HEK293 (cell line): ENCODE data around the gene EML4.

ENCODE experiments used
- CTCF ChIA-PET: fragments of 350-600 bp; formaldehyde crosslinking; extraction: SDS; loops from one replicate; lab custom pipeline; 2021; ENCODE audit warnings: antibody characterized with exemption; lab: Yijun Ruan, JAX
- POLR2A ChIA-PET: fragments of 300-600 bp; formaldehyde crosslinking; extraction: SDS; loops from one replicate; lab custom pipeline; 2020; ENCODE audit warnings: antibody characterized with exemption, inconsistent platforms; lab: Yijun Ruan, JAX
- H3K27ac ChIP-seq: fragments of 200-500 bp; sonication (Bioruptor generic); 2 replicates; pipeline ENCODE4 v1.5.1; 2014; ENCODE audit warnings: low read depth, low read length, control low read depth, inconsistent platforms; ENCODE audit errors: extremely low read depth
- H3K36me3 ChIP-seq, 2 experiments: fragments of 200-500 bp in 1 of 2; sonication (Bioruptor generic) in 1 of 2; 1 replicate in 1 of 2; 2 replicates in 1 of 2; pipeline ENCODE4 v1.5.1; 2014 to 2017; ENCODE audit warnings: inconsistent platforms in 2 of 2, low read length in 2 of 2; ENCODE audit not compliant: control insufficient read depth in 2 of 2, insufficient read depth in 1 of 2
- H3K4me1 ChIP-seq: fragments of 200-500 bp; sonication (Bioruptor generic); 2 replicates; pipeline ENCODE4 v1.5.1; 2014; ENCODE audit warnings: mild to moderate bottlenecking, low read length, inconsistent platforms; ENCODE audit not compliant: control insufficient read depth, insufficient read depth
- H3K4me3 ChIP-seq: 2 replicates; pipeline ENCODE4 v1.5.1; 2011; ENCODE audit warnings: low read depth, mild to moderate bottlenecking, control low read depth, low read length, moderate library complexity
- H3K9me3 ChIP-seq: fragments of 200-500 bp; sonication (Bioruptor generic); 2 replicates; pipeline ENCODE4 v1.5.1; 2014; ENCODE audit warnings: low read depth, low read length, inconsistent platforms; ENCODE audit not compliant: control insufficient read depth, insufficient read depth
- GLI4 ChIP-seq: fragments of 450-650 bp; formaldehyde crosslinking; IDR thresholded peaks from 2 replicates; pipeline ENCODE4 v1.5.1; 2016; ENCODE audit warnings: missing biosample characterization, missing genetic modification characterization
- MEIS1 ChIP-seq: sonication (generic); formaldehyde crosslinking; IDR thresholded peaks from 2 replicates; pipeline ENCODE4 v1.8.1; 2022; ENCODE audit warnings: missing genetic modification reagents, mild to moderate bottlenecking, borderline replicate concordance
- MZF1 ChIP-seq: fragments of 450-650 bp; formaldehyde crosslinking; IDR thresholded peaks from 2 replicates; pipeline ENCODE4 v1.5.1; 2017; ENCODE audit warnings: missing biosample characterization, missing genetic modification characterization, borderline replicate concordance
- WT1 ChIP-seq: fragments of 450-650 bp; formaldehyde crosslinking; IDR thresholded peaks from 2 replicates; pipeline ENCODE4 v1.5.1; 2016; ENCODE audit warnings: missing biosample characterization, missing genetic modification characterization
- YY1 ChIP-seq: fragments of 450-650 bp; formaldehyde crosslinking; IDR thresholded peaks from 2 replicates; pipeline ENCODE4 v1.5.1; 2018; ENCODE audit warnings: missing biosample characterization, missing genetic modification characterization
- ZEB2 ChIP-seq: fragments of 450-650 bp; formaldehyde crosslinking; IDR thresholded peaks from 2 replicates; pipeline ENCODE4 v1.5.1; 2016; ENCODE audit warnings: missing biosample characterization, missing genetic modification characterization
- ZNF112 ChIP-seq: fragments of 450-650 bp; formaldehyde crosslinking; IDR thresholded peaks from 2 replicates; pipeline ENCODE4 v1.5.0; 2017; ENCODE audit warnings: missing biosample characterization, missing genetic modification characterization
- ZNF433 ChIP-seq: fragments of 450-650 bp; formaldehyde crosslinking; IDR thresholded peaks from 2 replicates; pipeline ENCODE4 v1.5.1; 2016; ENCODE audit warnings: missing biosample characterization, missing genetic modification characterization, low read depth
- ZNF544 ChIP-seq: fragments of 450-650 bp; formaldehyde crosslinking; IDR thresholded peaks from 2 replicates; pipeline ENCODE4 v1.5.0; 2017; ENCODE audit warnings: missing biosample characterization, missing genetic modification characterization
- ZNF548 ChIP-seq: fragments of 450-650 bp; formaldehyde crosslinking; IDR thresholded peaks from 2 replicates; pipeline ENCODE4 v1.5.1; 2016; ENCODE audit warnings: missing biosample characterization, missing genetic modification characterization
- ZNF558 ChIP-seq: fragments of 450-650 bp; formaldehyde crosslinking; IDR thresholded peaks from 2 replicates; pipeline ENCODE4 v1.5.1; 2016; ENCODE audit warnings: missing biosample characterization, missing genetic modification characterization
- ZNF596 ChIP-seq: fragments of 450-650 bp; IDR thresholded peaks from 2 replicates; pipeline ENCODE4 v1.5.0; 2018; ENCODE audit warnings: missing biosample characterization, mild to moderate bottlenecking, missing genetic modification characterization, moderate library complexity
- ZNF600 ChIP-seq: fragments of 450-650 bp; formaldehyde crosslinking; IDR thresholded peaks from 2 replicates; pipeline ENCODE4 v1.5.1; 2016; ENCODE audit warnings: missing biosample characterization, missing genetic modification characterization
- ZNF624 ChIP-seq: fragments of 450-650 bp; formaldehyde crosslinking; IDR thresholded peaks from 2 replicates; pipeline ENCODE4 v1.5.1; 2017; ENCODE audit warnings: missing biosample characterization, missing genetic modification characterization
- ZNF837 ChIP-seq: fragments of 450-650 bp; formaldehyde crosslinking; IDR thresholded peaks from 2 replicates; pipeline ENCODE4 v1.5.1; 2016; ENCODE audit warnings: missing biosample characterization, missing genetic modification characterization
- TF ChIP-seq, protein P1 (sequence below): fragments of 450-650 bp; formaldehyde crosslinking; IDR thresholded peaks from 2 replicates; pipeline ENCODE4 v1.5.1; 2016; ENCODE audit warnings: missing biosample characterization, missing genetic modification characterization
- TF ChIP-seq, protein P2 (sequence below): fragments of 450-650 bp; formaldehyde crosslinking; IDR thresholded peaks from 2 replicates; pipeline ENCODE4 v1.5.1; 2016; ENCODE audit warnings: missing biosample characterization, missing genetic modification characterization, low read depth

Gene EML4

DNA sequence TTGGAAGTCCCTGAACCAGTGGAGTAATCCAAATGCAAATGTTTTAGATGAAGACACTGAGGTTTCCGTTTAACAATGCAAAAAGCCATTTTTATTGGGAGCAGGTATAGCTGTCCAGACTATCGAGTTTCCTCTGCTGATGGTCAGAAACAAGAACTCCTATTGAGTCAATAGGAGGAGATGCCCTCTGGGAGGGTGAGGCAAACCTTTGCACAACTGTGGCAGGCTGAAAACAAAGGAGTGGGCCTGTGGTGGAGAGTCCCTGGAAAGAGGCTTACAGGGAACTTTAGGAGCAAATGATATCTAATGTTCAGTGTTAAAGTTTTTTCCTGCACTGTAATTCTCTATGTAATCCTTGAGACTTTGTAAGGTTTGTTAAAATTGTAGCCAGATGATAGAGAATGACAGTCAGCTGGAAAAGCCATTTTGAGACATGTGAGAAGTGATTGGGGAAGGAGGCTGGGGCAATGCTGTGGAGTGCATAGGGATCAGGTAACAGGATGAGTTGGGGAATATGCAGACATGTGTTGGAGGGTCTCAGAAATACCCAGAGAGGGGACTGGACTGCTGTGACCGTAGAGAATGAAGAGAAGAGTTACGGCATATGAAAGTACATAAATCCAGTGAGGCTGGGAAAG is 15.1 kb upstream of the EML4 start:
- POLR2A ChIA-PET = no interaction called here
- CTCF ChIA-PET = interaction anchor here (1.4 kb wide), 1 partner anchor 9 kb away, joined by 4 read pairs; no protein-coding TSS in a partner anchor
- H3K36me3 ChIP-seq = no peaks in the 10 kb centered on the region
- TF ChIP-seq ZNF596 = peak; percentile 88; the same call in 1 of the 2 replicates
- no peak for TF ChIP-seq ZNF558
- no peak overlapping the region for H3K27ac ChIP-seq
- H3K4me3 ChIP-seq = no peak overlapping the region
- no peaks in the 10 kb centered on the region for H3K9me3 ChIP-seq
- H3K4me1 ChIP-seq = no peaks in the 10 kb centered on the region

DNA sequence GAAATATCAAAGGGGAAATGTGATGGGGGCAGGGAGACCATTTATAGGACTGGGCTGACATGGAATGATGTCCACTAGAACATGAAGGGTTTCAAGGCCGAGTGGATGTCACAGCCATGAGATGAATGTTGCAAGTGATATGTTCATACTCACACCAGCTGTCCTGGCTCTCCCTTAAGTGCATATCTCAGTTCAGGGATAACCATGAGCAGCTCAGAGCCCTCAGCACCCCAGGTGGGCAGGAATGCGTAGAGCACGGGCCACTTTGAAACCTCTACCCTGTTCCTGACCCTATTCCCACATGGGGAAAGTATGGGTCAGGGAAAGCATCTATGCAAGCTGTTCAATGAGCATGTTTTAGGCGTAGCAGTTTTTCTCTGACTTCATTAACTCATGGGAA is 12.4 kb upstream of the EML4 start:
- no peak overlapping the region for H3K27ac ChIP-seq
- CTCF ChIA-PET = interaction anchor here (0.8 to 1.1 kb wide), 3 partner anchors 11 to 61 kb away, joined by 3 to 4 read pairs (median 4); no protein-coding TSS in a partner anchor
- no peaks in the 10 kb centered on the region for H3K4me1 ChIP-seq
- no peak for TF ChIP-seq MZF1 (tag by site-specific recombination)
- TF ChIP-seq, all 188 proteins: peak for 0
- POLR2A ChIA-PET = no interaction called here
- Histone ChIP-seq H3K4me3 (no peak overlapping the region), H3K36me3 (no peaks in the 10 kb centered on the region), H3K9me3 (no peaks in the 10 kb centered on the region; the same call in 1 of the 2 replicates)

DNA sequence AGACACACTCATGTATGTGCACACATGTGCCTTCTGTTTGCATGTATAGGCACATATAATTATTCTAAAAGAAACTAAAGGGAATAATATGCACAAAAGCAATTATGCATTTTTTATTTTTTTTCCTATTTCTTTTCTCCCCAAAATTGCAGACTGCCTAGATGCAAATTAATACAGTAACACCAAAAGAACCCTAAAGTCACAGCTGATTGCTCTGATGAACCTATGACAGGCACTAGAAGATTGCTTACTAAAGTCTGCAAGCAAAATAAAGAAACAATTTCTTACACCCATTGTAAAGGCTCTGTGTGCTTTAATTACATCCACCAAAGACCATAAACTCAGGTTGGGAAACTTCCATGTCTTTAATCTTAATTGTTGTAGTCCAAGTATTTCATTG is 7.7 kb upstream of the EML4 start:
- no peak overlapping the region for H3K4me3 ChIP-seq
- H3K4me1 ChIP-seq = no peaks in the 10 kb centered on the region
- no peak overlapping the region for H3K27ac ChIP-seq
- no peaks in the 10 kb centered on the region; the same call in 1 of the 2 replicates for H3K9me3 ChIP-seq
- TF ChIP-seq, protein P1, sequence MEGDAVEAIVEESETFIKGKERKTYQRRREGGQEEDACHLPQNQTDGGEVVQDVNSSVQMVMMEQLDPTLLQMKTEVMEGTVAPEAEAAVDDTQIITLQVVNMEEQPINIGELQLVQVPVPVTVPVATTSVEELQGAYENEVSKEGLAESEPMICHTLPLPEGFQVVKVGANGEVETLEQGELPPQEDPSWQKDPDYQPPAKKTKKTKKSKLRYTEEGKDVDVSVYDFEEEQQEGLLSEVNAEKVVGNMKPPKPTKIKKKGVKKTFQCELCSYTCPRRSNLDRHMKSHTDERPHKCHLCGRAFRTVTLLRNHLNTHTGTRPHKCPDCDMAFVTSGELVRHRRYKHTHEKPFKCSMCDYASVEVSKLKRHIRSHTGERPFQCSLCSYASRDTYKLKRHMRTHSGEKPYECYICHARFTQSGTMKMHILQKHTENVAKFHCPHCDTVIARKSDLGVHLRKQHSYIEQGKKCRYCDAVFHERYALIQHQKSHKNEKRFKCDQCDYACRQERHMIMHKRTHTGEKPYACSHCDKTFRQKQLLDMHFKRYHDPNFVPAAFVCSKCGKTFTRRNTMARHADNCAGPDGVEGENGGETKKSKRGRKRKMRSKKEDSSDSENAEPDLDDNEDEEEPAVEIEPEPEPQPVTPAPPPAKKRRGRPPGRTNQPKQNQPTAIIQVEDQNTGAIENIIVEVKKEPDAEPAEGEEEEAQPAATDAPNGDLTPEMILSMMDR (tag by site-specific recombination) = no peak
- TF ChIP-seq ZNF624 (tag by site-specific recombination) (no peak), YY1 (no peak), ZEB2 (tag by site-specific recombination) (no peak), GLI4 (tag by site-specific recombination) (no peak), WT1 (tag by site-specific recombination) (no peak), ZNF600 (tag by site-specific recombination) (no peak)
- ChIA-PET POLR2A (interaction anchor here (1.0 kb wide), 1 partner anchor 10 kb away, joined by 4 read pairs; no protein-coding TSS in a partner anchor), CTCF (interaction anchor here (0.7 kb wide), 1 partner anchor 43 kb away, joined by 4 read pairs; no protein-coding TSS in a partner anchor)
- no peaks in the 10 kb centered on the region for H3K36me3 ChIP-seq

DNA sequence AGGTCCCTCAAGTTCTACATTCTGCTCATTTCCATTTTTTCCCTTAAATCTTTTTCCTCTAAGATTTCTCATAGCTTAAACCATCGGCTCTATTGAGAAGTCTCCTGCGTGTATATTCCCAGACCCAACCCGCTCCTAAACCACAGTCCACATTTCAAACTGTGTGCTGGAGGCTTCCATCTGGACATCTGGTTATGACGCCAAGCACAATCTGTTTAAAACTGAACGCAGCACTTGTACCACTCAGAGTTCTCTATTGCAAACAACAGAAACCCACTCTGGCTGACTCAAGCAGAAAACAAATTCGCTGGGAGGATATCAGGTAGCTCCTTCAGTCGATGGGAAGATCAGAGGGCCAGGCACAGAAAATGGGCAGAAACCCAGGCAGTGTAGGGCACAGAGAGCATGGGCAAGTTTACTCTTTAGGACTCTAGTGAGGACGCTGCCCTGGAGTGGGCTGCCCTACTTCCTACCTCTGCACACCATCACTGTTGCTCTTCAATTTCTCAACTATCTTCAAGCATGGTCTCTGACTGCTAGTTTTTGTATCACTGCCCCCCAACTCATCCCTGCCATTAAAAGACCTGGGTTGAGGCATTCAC is 5.6 kb upstream of the EML4 start:
- Histone ChIP-seq H3K9me3 (no peaks in the 10 kb centered on the region; the same call in 1 of the 2 replicates), H3K36me3 (no peaks in the 10 kb centered on the region), H3K4me3 (no peak overlapping the region), H3K27ac (no peak overlapping the region), H3K4me1 (no peaks in the 10 kb centered on the region)
- POLR2A ChIA-PET = interaction anchor here (1.4 kb wide), 1 partner anchor 31 kb away, joined by 3 read pairs; no protein-coding TSS in a partner anchor
- TF ChIP-seq, protein P2, sequence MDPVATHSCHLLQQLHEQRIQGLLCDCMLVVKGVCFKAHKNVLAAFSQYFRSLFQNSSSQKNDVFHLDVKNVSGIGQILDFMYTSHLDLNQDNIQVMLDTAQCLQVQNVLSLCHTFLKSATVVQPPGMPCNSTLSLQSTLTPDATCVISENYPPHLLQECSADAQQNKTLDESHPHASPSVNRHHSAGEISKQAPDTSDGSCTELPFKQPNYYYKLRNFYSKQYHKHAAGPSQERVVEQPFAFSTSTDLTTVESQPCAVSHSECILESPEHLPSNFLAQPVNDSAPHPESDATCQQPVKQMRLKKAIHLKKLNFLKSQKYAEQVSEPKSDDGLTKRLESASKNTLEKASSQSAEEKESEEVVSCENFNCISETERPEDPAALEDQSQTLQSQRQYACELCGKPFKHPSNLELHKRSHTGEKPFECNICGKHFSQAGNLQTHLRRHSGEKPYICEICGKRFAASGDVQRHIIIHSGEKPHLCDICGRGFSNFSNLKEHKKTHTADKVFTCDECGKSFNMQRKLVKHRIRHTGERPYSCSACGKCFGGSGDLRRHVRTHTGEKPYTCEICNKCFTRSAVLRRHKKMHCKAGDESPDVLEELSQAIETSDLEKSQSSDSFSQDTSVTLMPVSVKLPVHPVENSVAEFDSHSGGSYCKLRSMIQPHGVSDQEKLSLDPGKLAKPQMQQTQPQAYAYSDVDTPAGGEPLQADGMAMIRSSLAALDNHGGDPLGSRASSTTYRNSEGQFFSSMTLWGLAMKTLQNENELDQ = no peak
- TF ChIP-seq MEIS1 (no peak), ZNF433 (tag by site-specific recombination) (no peak), ZNF112 (tag by site-specific recombination) (no peak), ZNF544 (tag by site-specific recombination) (no peak), ZNF837 (tag by site-specific recombination) (no peak), ZNF548 (tag by site-specific recombination) (no peak)
- CTCF ChIA-PET = interaction anchor here (0.7 to 1.8 kb wide), 2 partner anchors 9 to 309 kb away, joined by 3 to 4 read pairs; no protein-coding TSS in a partner anchor
